Colonic mucosa (tissue), 4 donors: ENCODE data around the gene KCNIP4. TPM values are rescaled to one million over a fixed set of nuclear protein-coding genes. Genes with fewer than 3 reads are reported as not detected.

Experiments used
- DNase-seq: peaks from one replicate; pipeline ENCODE4 v3.0.0-alpha.2; 2020
- H3K27ac ChIP-seq: fragments of 200-600 bp; one replicate; pipeline ENCODE4 v1.8.0; 2021
- H3K27me3 ChIP-seq: fragments of 200-600 bp; one replicate; pipeline ENCODE4 v1.8.0; 2021
- H3K36me3 ChIP-seq: fragments of 200-600 bp; one replicate; pipeline ENCODE4 v1.8.0; 2021
- H3K4me1 ChIP-seq: fragments of 200-600 bp; one replicate; pipeline ENCODE4 v1.8.0; 2021; ENCODE audit warnings: mild to moderate bottlenecking
- H3K4me3 ChIP-seq: fragments of 200-600 bp; one replicate; pipeline ENCODE4 v1.8.0; 2021
- H3K9ac ChIP-seq, 2 donors: one replicate each; pipeline ENCODE4 v1.7.0; 2013; ENCODE audit warnings: control low read depth in 2 of 2, low read depth in 2 of 2, low read length in 2 of 2
- H3K9me3 ChIP-seq: fragments of 200-600 bp; one replicate; pipeline ENCODE4 v1.8.0; 2021
- CTCF ChIP-seq: fragments of 200-600 bp; IDR thresholded peaks from one replicate; pipeline ENCODE4 v1.8.0; 2022; ENCODE audit warnings: antibody characterized with exemption, mild to moderate bottlenecking
- intact Hi-C: fragments of 100-400 bp; cut with DNase I; formaldehyde crosslinking; loops from one replicate; pipeline ENCODE4 v1.14.1; 2022
- total RNA-seq, 2 donors: library from RNA; stranded (reverse); fragmentation: NEBNext Ultra II Directional in 1 of 2; extraction: Animal tissue kit (Norgen Biotek cat#: 25700) in 1 of 2; gene quantifications; one replicate each; pipeline ENCODE4 v1.2.1, GENCODE V29; 2021
- donor health status: healthy.
- donor health status: DM: no; HTN: no; CAD: no.
- donor health status: DM: no; HTN: no; CAD: no.

KCNIP4 gene
- total RNA-seq, 2 donors from 2014 or later, result 0.67 to 1.2 TPM

GRCh38 chr4:21964762-21965319 lies 16.3 kb upstream of the KCNIP4 start:
- Histone ChIP-seq H3K36me3 (no peaks in the 10 kb centered on the region), H3K9ac (no peak overlapping the region), H3K4me3 (no peak overlapping the region), H3K9me3 (no peaks in the 10 kb centered on the region), H3K27me3 (no peaks in the 10 kb centered on the region), H3K27ac (no peak overlapping the region), H3K4me1 (no peaks in the 10 kb centered on the region)
- no peak for TF ChIP-seq CTCF
- intact Hi-C loops, result no loop called here
- no peak for DNase-seq

GRCh38 chr4:21962691-21963090 lies 14.1 kb upstream of the KCNIP4 start:
- Histone ChIP-seq H3K4me1 (no peaks in the 10 kb centered on the region), H3K27me3 (no peaks in the 10 kb centered on the region), H3K36me3 (no peaks in the 10 kb centered on the region), H3K4me3 (no peak overlapping the region), H3K9ac (no peak overlapping the region), H3K27ac (no peak overlapping the region), H3K9me3 (no peaks in the 10 kb centered on the region)
- DNase-seq, result no peak
- intact Hi-C loops, result no loop called here
- no peak for TF ChIP-seq CTCF

GRCh38 chr4:21960793-21961192 lies 12.2 kb upstream of the KCNIP4 start:
- Histone ChIP-seq H3K27me3 (no peaks in the 10 kb centered on the region), H3K4me3 (no peak overlapping the region), H3K4me1 (no peaks in the 10 kb centered on the region), H3K9me3 (no peaks in the 10 kb centered on the region), H3K27ac (no peak overlapping the region), H3K36me3 (no peaks in the 10 kb centered on the region), H3K9ac (no peak overlapping the region)
- DNase-seq, result no peak
- intact Hi-C loops, result no loop called here
- TF ChIP-seq CTCF, result no peak

- no peak for DNase-seq
- Histone ChIP-seq H3K9me3 (no peaks in the 10 kb centered on the region), H3K27me3 (no peaks in the 10 kb centered on the region), H3K27ac (no peak overlapping the region), H3K9ac (no peak overlapping the region), H3K36me3 (no peaks in the 10 kb centered on the region), H3K4me3 (no peak overlapping the region), H3K4me1 (no peaks in the 10 kb centered on the region)
- TF ChIP-seq CTCF, result no peak
- intact Hi-C loops, result no loop called here
These were observed 6.3 kb upstream of the KCNIP4 start for GRCh38 chr4:21954916-21955315.

GRCh38 chr4:21953653-21954052 lies 5.1 kb upstream of the KCNIP4 start:
- H3K4me1 ChIP-seq, result no peaks in the 10 kb centered on the region
- H3K4me3 ChIP-seq, result no peak overlapping the region
- DNase-seq, result no peak
- H3K9ac ChIP-seq, result no peak overlapping the region
- no peaks in the 10 kb centered on the region for H3K36me3 ChIP-seq
- intact Hi-C loops, result no loop called here
- no peaks in the 10 kb centered on the region for H3K9me3 ChIP-seq
- H3K27me3 ChIP-seq, result no peaks in the 10 kb centered on the region
- TF ChIP-seq CTCF, result no peak
- H3K27ac ChIP-seq, result no peak overlapping the region
